MM.1S (cell line): ENCODE results near the gene CR1L.

Experiments
- EZH2phosphoT487 ChIP-seq: fragments of 300-600 bp; sonication (generic); IDR thresholded peaks from 2 replicates; pipeline ENCODE4 v1.6.1; 2018; ENCODE audit warnings: antibody characterized with exemption, low read length
- TF ChIP-seq, protein P1 (sequence below): fragments of 300-600 bp; sonication (generic); IDR thresholded peaks from 2 replicates; pipeline ENCODE4 v1.5.1; 2016; ENCODE audit warnings: antibody characterized with exemption, low read length, mixed read lengths

- TF ChIP-seq, protein P1, sequence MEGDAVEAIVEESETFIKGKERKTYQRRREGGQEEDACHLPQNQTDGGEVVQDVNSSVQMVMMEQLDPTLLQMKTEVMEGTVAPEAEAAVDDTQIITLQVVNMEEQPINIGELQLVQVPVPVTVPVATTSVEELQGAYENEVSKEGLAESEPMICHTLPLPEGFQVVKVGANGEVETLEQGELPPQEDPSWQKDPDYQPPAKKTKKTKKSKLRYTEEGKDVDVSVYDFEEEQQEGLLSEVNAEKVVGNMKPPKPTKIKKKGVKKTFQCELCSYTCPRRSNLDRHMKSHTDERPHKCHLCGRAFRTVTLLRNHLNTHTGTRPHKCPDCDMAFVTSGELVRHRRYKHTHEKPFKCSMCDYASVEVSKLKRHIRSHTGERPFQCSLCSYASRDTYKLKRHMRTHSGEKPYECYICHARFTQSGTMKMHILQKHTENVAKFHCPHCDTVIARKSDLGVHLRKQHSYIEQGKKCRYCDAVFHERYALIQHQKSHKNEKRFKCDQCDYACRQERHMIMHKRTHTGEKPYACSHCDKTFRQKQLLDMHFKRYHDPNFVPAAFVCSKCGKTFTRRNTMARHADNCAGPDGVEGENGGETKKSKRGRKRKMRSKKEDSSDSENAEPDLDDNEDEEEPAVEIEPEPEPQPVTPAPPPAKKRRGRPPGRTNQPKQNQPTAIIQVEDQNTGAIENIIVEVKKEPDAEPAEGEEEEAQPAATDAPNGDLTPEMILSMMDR, result no peak
- no peak for TF ChIP-seq EZH2phosphoT487
Measured at GRCh38 chr1:207620543-207620893, 24.4 kb upstream of the CR1L start.
